OCI-LY7 (cell line): Measurements from ENCODE around the gene MIPEP.

ENCODE experiments used
- EZH2phosphoT487 ChIP-seq: fragments of 200-600 bp; sonication (generic); IDR thresholded peaks from 2 replicates; pipeline ENCODE4 v1.6.1; 2018; ENCODE audit warnings: low read depth, borderline replicate concordance, mild to moderate bottlenecking, mixed run types, antibody characterized with exemption, low read length, moderate library complexity, mixed read lengths
- TF ChIP-seq, protein P1 (sequence below): fragments of 200-600 bp; sonication (generic); conservative IDR thresholded peaks from 2 replicates; pipeline ENCODE4 v1.5.1; 2014; ENCODE audit warnings: mild to moderate bottlenecking, antibody characterized with exemption, low read length, moderate library complexity, mixed read lengths

DNA sequence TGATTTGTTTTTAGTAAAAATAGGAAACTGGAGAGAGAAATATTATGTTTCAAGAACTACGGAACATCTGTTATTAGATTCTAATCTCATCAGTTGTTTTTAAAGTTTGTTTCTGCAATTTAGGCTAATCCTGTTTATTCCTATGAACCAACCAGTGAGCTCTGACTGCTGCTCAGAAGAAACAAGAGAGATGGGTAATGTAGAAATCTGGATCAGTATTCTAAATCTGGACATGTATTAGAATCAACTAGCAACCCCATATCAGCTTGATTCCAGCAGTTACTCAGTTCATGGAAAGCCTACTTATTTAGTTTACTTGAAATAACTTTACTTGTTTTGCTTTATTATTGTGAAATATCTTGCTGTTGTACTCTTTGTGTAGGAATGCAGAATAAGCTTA is 203.8 kb downstream of the MIPEP start:
- TF ChIP-seq, protein P1, sequence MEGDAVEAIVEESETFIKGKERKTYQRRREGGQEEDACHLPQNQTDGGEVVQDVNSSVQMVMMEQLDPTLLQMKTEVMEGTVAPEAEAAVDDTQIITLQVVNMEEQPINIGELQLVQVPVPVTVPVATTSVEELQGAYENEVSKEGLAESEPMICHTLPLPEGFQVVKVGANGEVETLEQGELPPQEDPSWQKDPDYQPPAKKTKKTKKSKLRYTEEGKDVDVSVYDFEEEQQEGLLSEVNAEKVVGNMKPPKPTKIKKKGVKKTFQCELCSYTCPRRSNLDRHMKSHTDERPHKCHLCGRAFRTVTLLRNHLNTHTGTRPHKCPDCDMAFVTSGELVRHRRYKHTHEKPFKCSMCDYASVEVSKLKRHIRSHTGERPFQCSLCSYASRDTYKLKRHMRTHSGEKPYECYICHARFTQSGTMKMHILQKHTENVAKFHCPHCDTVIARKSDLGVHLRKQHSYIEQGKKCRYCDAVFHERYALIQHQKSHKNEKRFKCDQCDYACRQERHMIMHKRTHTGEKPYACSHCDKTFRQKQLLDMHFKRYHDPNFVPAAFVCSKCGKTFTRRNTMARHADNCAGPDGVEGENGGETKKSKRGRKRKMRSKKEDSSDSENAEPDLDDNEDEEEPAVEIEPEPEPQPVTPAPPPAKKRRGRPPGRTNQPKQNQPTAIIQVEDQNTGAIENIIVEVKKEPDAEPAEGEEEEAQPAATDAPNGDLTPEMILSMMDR, result no peak
- TF ChIP-seq EZH2phosphoT487, result no peak
